Mesodermal cell (in vitro differentiated cells): ENCODE measurements around the gene BANK1. TPM values are rescaled to one million over a fixed set of nuclear protein-coding genes. Genes with fewer than 3 reads are reported as not detected.
A peak's percentile ranks its signal among the peaks of the same experiment; 100 is the strongest.

Experiments
- H3K27ac ChIP-seq: 2 replicates; pipeline ENCODE4 v1.7.0; 2013; ENCODE audit warnings: mild to moderate bottlenecking, low read depth, low read length, moderate library complexity; ENCODE audit not compliant: severe bottlenecking
- H3K36me3 ChIP-seq: 2 replicates; pipeline ENCODE4 v1.7.1; 2013; ENCODE audit warnings: mild to moderate bottlenecking, low read length, moderate library complexity; ENCODE audit not compliant: control insufficient read depth, insufficient read depth
- H3K4me1 ChIP-seq: one replicate; pipeline ENCODE4 v1.7.1; 2013; ENCODE audit warnings: mild to moderate bottlenecking, low read length; ENCODE audit not compliant: insufficient read depth, control insufficient read depth, poor library complexity, severe bottlenecking
- H3K4me3 ChIP-seq: 2 replicates; pipeline ENCODE4 v1.7.0; 2013; ENCODE audit warnings: low read length, control low read depth, mild to moderate bottlenecking; ENCODE audit not compliant: insufficient read depth, poor library complexity, severe bottlenecking; ENCODE audit errors: extremely low read depth
- H3K9me3 ChIP-seq: 2 replicates; pipeline ENCODE4 v1.7.1; 2013; ENCODE audit warnings: mild to moderate bottlenecking, low read length, moderate library complexity; ENCODE audit not compliant: control insufficient read depth
- WGBS, 2 experiments: methylation state at CpG; one replicate each; pipeline ENCODE4 v1.1.5; 2013; ENCODE audit warnings: missing lambda C conversion rate in 2 of 2; ENCODE audit not compliant: insufficient coverage in 2 of 2; 5-methylcytosine and 5-hydroxymethylcytosine counted together
- polyA plus RNA-seq, 2 experiments: library from polyadenylated mRNA; stranded (reverse); fragments of 50-300 nt; gene quantifications; one replicate each; pipeline ENCODE4 v1.2.3, GENCODE V29; 2013

Gene BANK1, protein sequence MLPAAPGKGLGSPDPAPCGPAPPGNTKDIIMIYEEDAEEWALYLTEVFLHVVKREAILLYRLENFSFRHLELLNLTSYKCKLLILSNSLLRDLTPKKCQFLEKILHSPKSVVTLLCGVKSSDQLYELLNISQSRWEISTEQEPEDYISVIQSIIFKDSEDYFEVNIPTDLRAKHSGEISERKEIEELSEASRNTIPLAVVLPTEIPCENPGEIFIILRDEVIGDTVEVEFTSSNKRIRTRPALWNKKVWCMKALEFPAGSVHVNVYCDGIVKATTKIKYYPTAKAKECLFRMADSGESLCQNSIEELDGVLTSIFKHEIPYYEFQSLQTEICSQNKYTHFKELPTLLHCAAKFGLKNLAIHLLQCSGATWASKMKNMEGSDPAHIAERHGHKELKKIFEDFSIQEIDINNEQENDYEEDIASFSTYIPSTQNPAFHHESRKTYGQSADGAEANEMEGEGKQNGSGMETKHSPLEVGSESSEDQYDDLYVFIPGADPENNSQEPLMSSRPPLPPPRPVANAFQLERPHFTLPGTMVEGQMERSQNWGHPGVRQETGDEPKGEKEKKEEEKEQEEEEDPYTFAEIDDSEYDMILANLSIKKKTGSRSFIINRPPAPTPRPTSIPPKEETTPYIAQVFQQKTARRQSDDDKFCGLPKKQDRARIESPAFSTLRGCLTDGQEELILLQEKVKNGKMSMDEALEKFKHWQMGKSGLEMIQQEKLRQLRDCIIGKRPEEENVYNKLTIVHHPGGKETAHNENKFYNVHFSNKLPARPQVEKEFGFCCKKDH
- 0.29 TPM for polyA plus RNA-seq (2013, experiment 1 of 2)
- 0.15 TPM for polyA plus RNA-seq (2013, experiment 2 of 2)

DNA sequence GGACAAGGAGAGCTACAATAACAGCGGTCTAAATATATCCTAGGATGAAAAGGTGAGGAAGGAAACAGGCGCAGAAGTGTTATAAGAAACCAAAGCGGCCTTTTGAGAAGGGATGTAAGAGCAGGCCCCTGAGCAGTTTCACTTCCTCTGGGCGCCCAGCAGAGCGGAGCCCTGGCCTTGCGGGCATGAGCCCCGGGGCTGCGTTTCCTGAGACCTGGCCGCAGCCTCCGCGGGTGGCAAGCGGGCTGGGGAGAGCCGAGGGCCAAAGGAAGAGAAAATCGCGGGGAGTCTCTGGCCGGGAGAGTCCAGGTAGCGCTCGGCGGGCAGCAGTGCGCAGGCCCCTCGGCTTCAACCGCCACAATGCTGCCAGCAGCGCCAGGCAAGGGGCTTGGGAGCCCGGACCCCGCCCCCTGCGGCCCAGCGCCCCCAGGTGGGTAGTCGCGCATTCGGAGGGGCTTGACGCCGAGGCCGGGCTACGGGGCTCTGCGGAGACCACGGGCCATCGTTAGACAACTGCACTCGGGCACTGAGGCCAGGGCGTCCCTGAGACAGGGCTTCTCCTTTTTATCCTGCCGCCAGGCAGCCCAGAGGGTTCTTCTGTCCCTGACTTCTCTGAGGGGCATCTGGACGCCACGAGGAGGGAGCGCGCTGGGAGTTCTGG is at the start of gene BANK1:
Gene BANK1, plus strand, starts transcription at position 210 of the 661 bp plus-strand sequence. Its CDS starts 151 bp downstream, at position 361.
- no peaks in the 10 kb centered on the region for H3K9me3 ChIP-seq
- no peaks in the 10 kb centered on the region for H3K36me3 ChIP-seq
- no peak within 1 kb of the TSS for H3K27ac ChIP-seq
- H3K4me1 ChIP-seq, result peaks cover 6% of the 10 kb centered on the region
- H3K4me3 ChIP-seq, result peak within 1 kb of the TSS; percentile 31
- WGBS, 2 experiments, result 22 to 27% methylated on average over 34 to 37 of the region's 44 CpGs

DNA sequence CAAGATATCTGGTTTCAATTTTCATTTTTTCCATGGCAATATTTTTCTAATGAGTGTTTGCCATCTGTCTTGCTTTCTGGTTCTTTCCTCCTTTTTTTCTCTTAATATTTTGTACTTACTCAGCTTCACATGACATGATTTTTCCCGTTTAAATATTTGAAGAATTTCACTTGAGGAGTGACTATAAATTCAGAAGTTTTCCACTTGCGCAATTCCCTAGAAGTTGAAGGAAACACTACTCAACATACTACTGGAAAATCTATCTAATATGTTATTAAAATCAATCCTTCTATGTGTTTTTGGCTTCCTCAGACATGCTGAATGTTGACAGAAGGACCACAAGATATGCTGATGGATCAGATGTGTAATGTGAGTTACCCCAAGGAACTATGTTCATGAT is 36.8 kb upstream of the BANK1 start:
- Histone ChIP-seq H3K36me3 (no peaks in the 10 kb centered on the region), H3K9me3 (no peaks in the 10 kb centered on the region), H3K4me3 (no peak overlapping the region), H3K4me1 (no peaks in the 10 kb centered on the region), H3K27ac (no peak overlapping the region)
- no CpG with 5 or more reads among the region's 2 CpGs for WGBS, 2 experiments

DNA sequence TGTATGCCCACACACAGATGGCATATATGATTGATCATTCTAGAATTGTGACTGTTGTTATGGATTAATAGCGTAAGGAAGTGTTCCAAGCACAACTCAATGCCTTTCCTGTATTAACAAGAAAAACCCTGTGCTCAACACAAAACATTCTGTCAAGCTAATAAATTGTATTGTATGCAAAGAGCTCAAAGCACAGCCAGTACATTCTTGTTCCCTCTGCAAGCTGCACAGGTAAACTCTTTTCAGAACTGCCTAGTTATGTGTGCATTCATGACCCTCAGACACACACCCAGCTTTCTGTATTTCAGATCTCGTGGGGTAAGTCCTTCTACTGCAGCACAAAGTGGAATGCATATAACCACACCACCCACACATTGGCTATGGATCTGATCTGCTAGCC is 34.3 kb upstream of the BANK1 start:
- Histone ChIP-seq H3K4me3 (no peak overlapping the region), H3K36me3 (no peaks in the 10 kb centered on the region), H3K4me1 (no peaks in the 10 kb centered on the region), H3K9me3 (no peaks in the 10 kb centered on the region), H3K27ac (no peak overlapping the region)
- WGBS, 2 experiments, result 0% methylated on average over 1 of the region's 2 CpGs; no CpG with 5 or more reads in 1 of the 2 experiments

DNA sequence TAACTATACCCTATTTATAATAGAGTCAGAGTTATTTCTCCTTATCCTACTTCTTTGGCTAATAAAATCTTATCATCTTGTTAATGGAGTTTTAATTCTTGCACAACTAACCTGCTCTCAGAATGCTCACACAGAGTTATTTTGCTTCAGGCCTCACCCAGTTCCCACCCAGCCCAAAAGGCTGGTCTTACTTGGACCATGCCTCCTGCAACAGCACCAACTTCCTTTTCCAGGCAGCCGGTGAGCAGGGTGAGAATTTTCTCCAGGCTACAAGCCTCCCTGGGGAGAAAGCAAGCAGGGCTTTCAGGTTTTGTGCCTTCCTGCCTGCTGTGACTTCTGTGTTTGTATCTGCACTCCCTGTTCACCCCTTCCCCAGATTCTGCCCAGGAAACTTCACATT is 29.1 kb upstream of the BANK1 start:
- Histone ChIP-seq H3K36me3 (no peaks in the 10 kb centered on the region), H3K9me3 (peaks cover 4% of the 10 kb centered on the region), H3K27ac (no peak overlapping the region), H3K4me1 (no peaks in the 10 kb centered on the region), H3K4me3 (no peak overlapping the region)
- WGBS, 2 experiments, result 27 to 33% methylated on average over 1 of the region's 1 CpG

DNA sequence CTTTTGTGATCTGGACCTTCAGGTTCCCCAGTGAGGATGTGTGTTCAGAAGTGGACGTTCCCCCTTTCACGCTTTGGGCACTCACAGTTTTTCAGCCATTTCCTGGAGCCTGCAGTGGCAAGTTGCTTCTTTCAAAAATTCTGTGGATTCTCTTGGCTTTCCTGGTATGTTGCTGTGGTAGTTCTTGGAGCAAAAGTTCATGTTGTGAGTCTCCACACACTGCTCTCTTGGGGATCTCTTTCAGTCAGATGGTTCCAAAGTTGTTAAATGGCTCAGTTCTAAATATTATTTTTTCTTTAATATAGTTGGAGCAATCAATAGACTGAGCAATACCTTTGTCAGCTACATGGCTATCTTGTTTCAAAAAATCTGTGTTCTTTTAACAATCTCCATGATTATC is 28.5 kb upstream of the BANK1 start:
- Histone ChIP-seq H3K4me3 (no peak overlapping the region), H3K4me1 (no peaks in the 10 kb centered on the region), H3K27ac (no peak overlapping the region), H3K36me3 (no peaks in the 10 kb centered on the region), H3K9me3 (peaks cover 4% of the 10 kb centered on the region)
- 80 to 86% methylated on average over 2 of the region's 2 CpGs for WGBS, 2 experiments

DNA sequence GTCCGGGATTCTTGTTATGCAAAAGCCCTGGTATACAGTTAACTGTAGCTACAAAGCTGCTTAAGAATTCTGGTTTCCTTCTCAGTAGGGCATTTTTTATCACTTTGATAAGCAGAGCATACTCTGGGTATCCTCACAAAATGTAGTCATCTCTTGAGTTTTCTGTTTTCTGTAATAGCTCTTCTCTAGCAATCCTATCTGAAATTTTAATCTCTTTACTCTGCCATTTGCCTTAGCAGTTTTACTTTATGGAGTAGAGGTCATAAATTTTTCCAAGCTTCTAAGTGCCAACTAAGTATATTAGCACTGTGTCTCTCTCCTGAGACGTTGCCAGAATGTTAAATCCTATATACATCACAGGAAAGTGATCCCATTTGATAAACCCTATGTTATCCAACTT is 28.0 kb upstream of the BANK1 start:
- H3K4me1 ChIP-seq, result no peaks in the 10 kb centered on the region
- H3K9me3 ChIP-seq, result peaks cover 4% of the 10 kb centered on the region
- no peak overlapping the region for H3K4me3 ChIP-seq
- no peak overlapping the region for H3K27ac ChIP-seq
- WGBS, 2 experiments, result no CpG with 5 or more reads among the region's 2 CpGs
- no peaks in the 10 kb centered on the region for H3K36me3 ChIP-seq

DNA sequence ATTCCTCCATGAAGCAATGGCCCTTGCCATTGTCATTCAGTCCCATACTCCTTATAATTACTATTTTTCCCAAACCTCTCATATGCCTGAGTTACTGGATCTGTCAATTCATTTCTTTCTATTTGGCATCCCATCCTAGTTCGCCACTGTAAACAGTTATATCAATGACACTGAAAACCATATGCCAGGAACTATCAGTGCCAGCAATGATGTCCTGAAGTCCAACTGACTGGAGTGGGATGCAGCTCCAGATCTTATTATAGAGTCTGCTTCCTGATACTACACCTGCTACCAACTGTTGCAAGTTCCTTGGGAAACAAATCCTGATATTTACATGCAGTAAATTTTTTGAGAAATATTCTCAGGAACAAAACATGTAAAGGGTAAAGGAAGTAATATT is 27.0 kb upstream of the BANK1 start:
- WGBS, 2 experiments, result 100% methylated on average over 1 of the region's 1 CpG
- Histone ChIP-seq H3K36me3 (no peaks in the 10 kb centered on the region), H3K4me1 (no peaks in the 10 kb centered on the region), H3K27ac (no peak overlapping the region), H3K9me3 (peaks cover 4% of the 10 kb centered on the region), H3K4me3 (no peak overlapping the region)

DNA sequence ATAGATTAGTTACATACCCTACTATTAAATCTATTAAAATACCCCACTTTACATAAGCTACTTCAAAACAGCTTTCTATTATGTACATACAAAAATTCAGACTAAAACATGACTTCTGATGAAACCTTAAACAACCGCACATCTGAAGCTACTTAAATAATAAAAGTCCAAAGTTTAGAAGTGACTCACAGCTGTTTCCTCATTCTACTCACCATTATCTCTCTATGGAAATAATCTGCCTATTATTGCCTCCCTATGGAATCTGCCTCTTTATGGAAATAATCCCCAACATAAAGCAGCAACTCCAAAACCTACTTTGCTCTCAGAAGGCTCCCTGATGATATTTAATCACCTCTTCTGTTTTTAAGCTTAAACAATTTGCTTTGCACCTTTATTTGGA is 15.7 kb upstream of the BANK1 start:
- Histone ChIP-seq H3K27ac (no peak overlapping the region), H3K4me1 (no peaks in the 10 kb centered on the region), H3K4me3 (no peak overlapping the region), H3K9me3 (peaks cover 4% of the 10 kb centered on the region), H3K36me3 (no peaks in the 10 kb centered on the region)
- 92 to 100% methylated on average over 1 of the region's 1 CpG for WGBS, 2 experiments

DNA sequence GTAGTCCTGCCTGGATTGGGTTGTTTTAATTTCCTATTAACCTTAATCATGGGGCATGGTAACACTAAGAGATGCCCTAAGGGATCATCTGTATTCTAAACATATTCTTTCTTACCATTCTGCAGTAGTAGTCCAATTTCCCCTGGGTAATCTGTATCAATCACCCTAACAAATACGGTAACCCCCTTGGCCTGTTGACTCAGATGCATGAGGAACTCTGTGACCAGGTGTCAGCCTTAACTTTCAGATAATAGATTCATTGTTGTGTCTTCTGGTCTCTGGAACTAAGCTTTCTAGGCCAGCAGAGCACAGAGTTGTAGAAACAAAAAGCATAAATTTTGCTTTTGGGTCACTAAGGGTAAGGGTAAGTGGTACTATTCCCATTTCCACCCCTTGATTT is 13.1 kb upstream of the BANK1 start:
- Histone ChIP-seq H3K4me1 (no peaks in the 10 kb centered on the region), H3K27ac (no peak overlapping the region), H3K36me3 (no peaks in the 10 kb centered on the region), H3K9me3 (no peaks in the 10 kb centered on the region), H3K4me3 (no peak overlapping the region)
- 83% methylated on average over 1 of the region's 1 CpG for whole genome bisulfite sequencing, 2 experiments

DNA sequence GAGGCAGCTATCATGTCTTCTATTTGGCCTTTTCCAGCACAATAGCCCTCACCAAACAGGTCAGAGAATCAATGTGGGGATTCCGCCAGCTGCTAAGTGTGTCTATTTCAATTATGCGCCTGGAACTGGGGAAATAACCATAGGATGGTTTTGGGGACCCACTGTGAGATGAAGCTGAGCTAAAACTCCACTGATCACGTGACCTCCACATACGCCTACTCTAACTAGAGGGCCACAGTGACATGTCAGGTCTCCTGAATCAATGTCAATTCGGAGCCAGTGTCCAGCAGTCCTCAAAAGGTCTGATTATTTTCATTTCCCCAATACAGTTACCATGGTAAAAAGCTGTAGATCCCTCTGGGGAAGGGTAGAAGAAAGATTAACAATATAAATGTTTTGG is 10.2 kb upstream of the BANK1 start:
- no peaks in the 10 kb centered on the region for H3K36me3 ChIP-seq
- WGBS, 2 experiments, result 58 to 94% methylated on average over 2 to 5 of the region's 5 CpGs
- H3K4me1 ChIP-seq, result no peaks in the 10 kb centered on the region
- H3K9me3 ChIP-seq, result no peaks in the 10 kb centered on the region
- H3K4me3 ChIP-seq, result no peak overlapping the region
- H3K27ac ChIP-seq, result no peak overlapping the region
